ENCODE results near the gene LRRTM4. TPM values are rescaled to one million over a fixed set of nuclear protein-coding genes. Genes with fewer than 3 reads are reported as not detected.

The LRRTM4 gene
- total and polyA plus RNA-seq, 8 donors = 0.38 to 3.3 (median 2.0) TPM

- Histone ChIP-seq H3K4me1 (no peaks in the 10 kb centered on the region), H3K27ac (no peak overlapping the region), H3K27me3 (no peaks in the 10 kb centered on the region), H3K36me3 (no peaks in the 10 kb centered on the region), H3K4me3 (no peak overlapping the region), H3K9me3 (no peaks in the 10 kb centered on the region)
- TF ChIP-seq, protein P1, sequence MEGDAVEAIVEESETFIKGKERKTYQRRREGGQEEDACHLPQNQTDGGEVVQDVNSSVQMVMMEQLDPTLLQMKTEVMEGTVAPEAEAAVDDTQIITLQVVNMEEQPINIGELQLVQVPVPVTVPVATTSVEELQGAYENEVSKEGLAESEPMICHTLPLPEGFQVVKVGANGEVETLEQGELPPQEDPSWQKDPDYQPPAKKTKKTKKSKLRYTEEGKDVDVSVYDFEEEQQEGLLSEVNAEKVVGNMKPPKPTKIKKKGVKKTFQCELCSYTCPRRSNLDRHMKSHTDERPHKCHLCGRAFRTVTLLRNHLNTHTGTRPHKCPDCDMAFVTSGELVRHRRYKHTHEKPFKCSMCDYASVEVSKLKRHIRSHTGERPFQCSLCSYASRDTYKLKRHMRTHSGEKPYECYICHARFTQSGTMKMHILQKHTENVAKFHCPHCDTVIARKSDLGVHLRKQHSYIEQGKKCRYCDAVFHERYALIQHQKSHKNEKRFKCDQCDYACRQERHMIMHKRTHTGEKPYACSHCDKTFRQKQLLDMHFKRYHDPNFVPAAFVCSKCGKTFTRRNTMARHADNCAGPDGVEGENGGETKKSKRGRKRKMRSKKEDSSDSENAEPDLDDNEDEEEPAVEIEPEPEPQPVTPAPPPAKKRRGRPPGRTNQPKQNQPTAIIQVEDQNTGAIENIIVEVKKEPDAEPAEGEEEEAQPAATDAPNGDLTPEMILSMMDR (IDR thresholded peaks at IDR 0.05) = no peak
- intact Hi-C loops (cut with DNase I) = no loop called here
- ATAC-seq = no peak
- DNase-seq = no peak
Measured at GRCh38 chr2:77005522-77005921, 516.7 kb downstream of the LRRTM4 start.

- intact Hi-C loops (cut with DNase I) = no loop called here
Measured at GRCh38 chr2:77001895-77002294, 520.3 kb downstream of the LRRTM4 start.

GRCh38 chr2:76998704-76999103 lies 523.5 kb downstream of the LRRTM4 start:
- Histone ChIP-seq H3K4me1 (no peaks in the 10 kb centered on the region), H3K27me3 (no peaks in the 10 kb centered on the region), H3K27ac (no peak overlapping the region), H3K36me3 (no peaks in the 10 kb centered on the region), H3K9me3 (no peaks in the 10 kb centered on the region), H3K4me3 (no peak overlapping the region)
- TF ChIP-seq, protein P1 (IDR thresholded peaks at IDR 0.05) = no peak
- DNase-seq (no peak), ATAC-seq (no peak)
- intact Hi-C loops (cut with DNase I) = no loop called here

More at GRCh38 chr2:77001895-77002294, 520.3 kb downstream of the LRRTM4 start:
- no peak for ATAC-seq
- no peaks in the 10 kb centered on the region for H3K27me3 ChIP-seq
- H3K4me1 ChIP-seq = no peaks in the 10 kb centered on the region
- no peaks in the 10 kb centered on the region for H3K9me3 ChIP-seq
- no peak for DNase-seq
- H3K36me3 ChIP-seq = no peaks in the 10 kb centered on the region
- no peak overlapping the region for H3K4me3 ChIP-seq
- no peak overlapping the region for H3K27ac ChIP-seq
- TF ChIP-seq, protein P1 (IDR thresholded peaks at IDR 0.05) = no peak

GRCh38 chr2:76998152-76998551 lies 524.0 kb downstream of the LRRTM4 start:
- TF ChIP-seq, protein P1 (IDR thresholded peaks at IDR 0.05) = no peak
- Histone ChIP-seq H3K36me3 (no peaks in the 10 kb centered on the region), H3K4me1 (no peaks in the 10 kb centered on the region), H3K27me3 (no peaks in the 10 kb centered on the region), H3K9me3 (no peaks in the 10 kb centered on the region), H3K4me3 (no peak overlapping the region), H3K27ac (no peak overlapping the region)
- DNase-seq = no peak
- ATAC-seq = no peak
- intact Hi-C loops (cut with DNase I) = no loop called here

DNA sequence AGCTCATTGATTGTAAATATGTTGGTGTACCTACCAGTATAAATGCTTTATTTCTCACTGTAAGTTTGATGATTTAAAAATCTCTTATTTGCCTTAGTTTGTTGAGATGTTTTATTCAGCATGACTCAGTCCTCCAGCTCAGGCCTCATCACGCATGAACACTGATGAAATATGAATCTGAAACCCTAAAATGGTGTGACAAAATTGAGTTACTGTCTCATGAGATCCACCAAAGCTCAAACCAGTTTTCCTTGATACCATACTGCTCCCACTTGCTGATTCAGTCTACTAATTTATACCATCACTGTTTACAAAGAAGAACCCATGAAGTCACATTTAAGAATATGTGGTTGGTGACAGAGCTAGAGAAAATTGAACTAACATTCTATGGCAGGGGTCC lies 524.9 kb downstream of the LRRTM4 start:
- H3K27me3 ChIP-seq = no peaks in the 10 kb centered on the region
- ATAC-seq (no peak), DNase-seq (no peak)
- H3K4me3 ChIP-seq = no peak overlapping the region
- intact Hi-C loops (cut with DNase I) = no loop called here
- TF ChIP-seq, protein P1 (IDR thresholded peaks at IDR 0.05) = no peak
- no peaks in the 10 kb centered on the region for H3K9me3 ChIP-seq
- H3K4me1 ChIP-seq = no peaks in the 10 kb centered on the region
- H3K36me3 ChIP-seq = no peaks in the 10 kb centered on the region
- no peak overlapping the region for H3K27ac ChIP-seq

All from left lung (tissue), 10 donors.